ENCODE data around the gene GFOD1. TPM values are rescaled to one million over a fixed set of nuclear protein-coding genes. Genes with fewer than 3 reads are reported as not detected.

The GFOD1 gene
- total and polyA plus RNA-seq, 4 donors = 2.6 to 16.8 (median 5.0) TPM

GRCh38 chr6:13336553-13336952 is 150.8 kb downstream of the GFOD1 start:
- no peaks in the 10 kb centered on the region for H3K27me3 ChIP-seq (ENCODE audit: control insufficient read depth in 4 of 4, insufficient read depth in 4 of 4, low read length in 3 of 4)
- no peak overlapping the region for H3K27ac ChIP-seq (ENCODE audit: low read depth in 1 of 2, low read length in 2 of 2)
- H3K4me1 ChIP-seq (ENCODE audit: control insufficient read depth in 4 of 4, insufficient read depth in 4 of 4, low read length in 3 of 4) = no peaks in the 10 kb centered on the region
- H3K36me3 ChIP-seq (ENCODE audit: control insufficient read depth in 4 of 4, insufficient read depth in 3 of 4, low read depth in 1 of 4, low read length in 3 of 4) = no peaks in the 10 kb centered on the region
- 35% methylated on average over 11 of the region's 11 CpGs for WGBS
- no peak overlapping the region for H3K9ac ChIP-seq (ENCODE audit: low read depth in 1 of 2, low read length in 2 of 2)
- H3K9me3 ChIP-seq (ENCODE audit: control insufficient read depth in 4 of 4, low read length in 3 of 4) = no peaks in the 10 kb centered on the region
- no peak overlapping the region for H3K4me3 ChIP-seq (ENCODE audit: low read depth in 1 of 3, low read length in 3 of 3)
- TF ChIP-seq JUND (IDR thresholded peaks at IDR 0.05) (no peak), HNF4A (conservative IDR thresholded peaks at IDR 0.05) (no peak), HNF4G (IDR thresholded peaks at IDR 0.05) (no peak), CTCF (IDR thresholded peaks at IDR 0.05; ENCODE audit: low read depth, low read length, missing input control) (peak; percentile 96), RXRA (IDR thresholded peaks at IDR 0.05) (peak in 1 of 2 donors; percentile 11), RAD21 (IDR thresholded peaks at IDR 0.05) (peak; percentile 98 to 100)
- peak; percentile 90 for DNase-seq (ENCODE audit: low spot score)

- H3K27ac ChIP-seq (ENCODE audit: low read depth in 1 of 2, low read length in 2 of 2) = no peak overlapping the region
- H3K36me3 ChIP-seq (ENCODE audit: control insufficient read depth in 4 of 4, insufficient read depth in 3 of 4, low read depth in 1 of 4, low read length in 3 of 4) = no peaks in the 10 kb centered on the region
- 73% methylated on average over 3 of the region's 3 CpGs for WGBS
- H3K4me3 ChIP-seq (ENCODE audit: low read depth in 1 of 3, low read length in 3 of 3) = no peak overlapping the region
- peak; percentile 53 for DNase-seq (ENCODE audit: low spot score)
- no peaks in the 10 kb centered on the region for H3K27me3 ChIP-seq (ENCODE audit: control insufficient read depth in 4 of 4, insufficient read depth in 4 of 4, low read length in 3 of 4)
- H3K9ac ChIP-seq (ENCODE audit: low read depth in 1 of 2, low read length in 2 of 2) = no peak overlapping the region
- TF ChIP-seq RXRA (IDR thresholded peaks at IDR 0.05) = no peak
- no peak for TF ChIP-seq TAF1 (conservative IDR thresholded peaks at IDR 0.05)
- TF ChIP-seq JUND (IDR thresholded peaks at IDR 0.05) = no peak
- H3K4me1 ChIP-seq (ENCODE audit: control insufficient read depth in 4 of 4, insufficient read depth in 4 of 4, low read length in 3 of 4) = no peaks in the 10 kb centered on the region
- H3K9me3 ChIP-seq (ENCODE audit: control insufficient read depth in 4 of 4, low read length in 3 of 4) = no peaks in the 10 kb centered on the region
Observed at GRCh38 chr6:13334953-13335352, 152.4 kb downstream of the GFOD1 start.

GRCh38 chr6:13332349-13332706 is 155.1 kb downstream of the GFOD1 start:
- H3K36me3 ChIP-seq (ENCODE audit: control insufficient read depth in 4 of 4, insufficient read depth in 3 of 4, low read depth in 1 of 4, low read length in 3 of 4) = no peaks in the 10 kb centered on the region
- WGBS = 74% methylated on average over 2 of the region's 2 CpGs
- H3K4me1 ChIP-seq (ENCODE audit: control insufficient read depth in 4 of 4, insufficient read depth in 4 of 4, low read length in 3 of 4) = peaks cover 0 to 12% (median 4%) of the 10 kb centered on the region in 4 donors
- no peak overlapping the region for H3K27ac ChIP-seq (ENCODE audit: low read depth in 1 of 2, low read length in 2 of 2)
- no peak for DNase-seq (ENCODE audit: low spot score)
- no peak overlapping the region for H3K4me3 ChIP-seq (ENCODE audit: low read depth in 1 of 3, low read length in 3 of 3)
- no peaks in the 10 kb centered on the region for H3K9me3 ChIP-seq (ENCODE audit: control insufficient read depth in 4 of 4, low read length in 3 of 4)
- TF ChIP-seq REST (IDR thresholded peaks at IDR 0.05) (no peak), YY1 (IDR thresholded peaks at IDR 0.05) (no peak)
- H3K27me3 ChIP-seq (ENCODE audit: control insufficient read depth in 4 of 4, insufficient read depth in 4 of 4, low read length in 3 of 4) = no peaks in the 10 kb centered on the region
- no peak overlapping the region for H3K9ac ChIP-seq (ENCODE audit: low read depth in 1 of 2, low read length in 2 of 2)
